T-helper 1 cell (primary cell): ENCODE results near the gene S1PR1.

Source experiments
- DNase-seq, 5 donors: peaks; one replicate each; pipeline ENCODE4 v3.0.0-alpha.2; 2012 to 2020

The S1PR1 gene

GRCh38 chr1:101250222-101250621 lies 13.4 kb downstream of the S1PR1 start:
- no peak for DNase-seq

- DNase-seq, result no peak
Observed at GRCh38 chr1:101250656-101251272, 13.9 kb downstream of the S1PR1 start.

GRCh38 chr1:101251504-101251903 lies 14.7 kb downstream of the S1PR1 start:
- no peak for DNase-seq

GRCh38 chr1:101253976-101254674 lies 17.3 kb downstream of the S1PR1 start:
- DNase-seq, result no peak

- peak in 2 of 5 donors; percentile 16 to 64 for DNase-seq
Observed at GRCh38 chr1:101257500-101258325, 20.9 kb downstream of the S1PR1 start.

- DNase-seq, result no peak
Observed at GRCh38 chr1:101259744-101260148, 22.9 kb downstream of the S1PR1 start.

- DNase-seq, result no peak
Observed at GRCh38 chr1:101260556-101261350, 23.9 kb downstream of the S1PR1 start.

GRCh38 chr1:101261623-101262022 lies 24.8 kb downstream of the S1PR1 start:
- no peak for DNase-seq

GRCh38 chr1:101262060-101262459 lies 25.2 kb downstream of the S1PR1 start:
- no peak for DNase-seq

- peak in 1 of 5 donors; percentile 53 for DNase-seq
Observed at GRCh38 chr1:101262630-101263348, 26.0 kb downstream of the S1PR1 start.

- peak in 1 of 5 donors; percentile 82 for DNase-seq
Observed at GRCh38 chr1:101264697-101265096, 27.9 kb downstream of the S1PR1 start.

- no peak for DNase-seq
Observed at GRCh38 chr1:101265684-101266083, 28.9 kb downstream of the S1PR1 start.

- no peak for DNase-seq
Observed at GRCh38 chr1:101267082-101267481, 30.3 kb downstream of the S1PR1 start.

- DNase-seq, result no peak
Observed at GRCh38 chr1:101268893-101269292, 32.1 kb downstream of the S1PR1 start.

GRCh38 chr1:101275672-101276071 lies 38.9 kb downstream of the S1PR1 start:
- DNase-seq, result no peak

- no peak for DNase-seq
Observed at GRCh38 chr1:101276818-101277217, 40.0 kb downstream of the S1PR1 start.

- no peak for DNase-seq
Observed at GRCh38 chr1:101278238-101278637, 41.4 kb downstream of the S1PR1 start.

- peak in 1 of 5 donors; percentile 63 for DNase-seq
Observed at GRCh38 chr1:101278845-101279244, 42.0 kb downstream of the S1PR1 start.

GRCh38 chr1:101280049-101280592 lies 43.3 kb downstream of the S1PR1 start:
- DNase-seq, result no peak

- no peak for DNase-seq
Observed at GRCh38 chr1:101280942-101281654, 44.3 kb downstream of the S1PR1 start.

- no peak for DNase-seq
Observed at GRCh38 chr1:101281751-101282150, 44.9 kb downstream of the S1PR1 start.
